ENCODE data around the gene SEMA3D.

The SEMA3D gene

GRCh38 chr7:85074016-85074415, 112.8 kb downstream of the SEMA3D start:
- no peak for DNase-seq

DNA sequence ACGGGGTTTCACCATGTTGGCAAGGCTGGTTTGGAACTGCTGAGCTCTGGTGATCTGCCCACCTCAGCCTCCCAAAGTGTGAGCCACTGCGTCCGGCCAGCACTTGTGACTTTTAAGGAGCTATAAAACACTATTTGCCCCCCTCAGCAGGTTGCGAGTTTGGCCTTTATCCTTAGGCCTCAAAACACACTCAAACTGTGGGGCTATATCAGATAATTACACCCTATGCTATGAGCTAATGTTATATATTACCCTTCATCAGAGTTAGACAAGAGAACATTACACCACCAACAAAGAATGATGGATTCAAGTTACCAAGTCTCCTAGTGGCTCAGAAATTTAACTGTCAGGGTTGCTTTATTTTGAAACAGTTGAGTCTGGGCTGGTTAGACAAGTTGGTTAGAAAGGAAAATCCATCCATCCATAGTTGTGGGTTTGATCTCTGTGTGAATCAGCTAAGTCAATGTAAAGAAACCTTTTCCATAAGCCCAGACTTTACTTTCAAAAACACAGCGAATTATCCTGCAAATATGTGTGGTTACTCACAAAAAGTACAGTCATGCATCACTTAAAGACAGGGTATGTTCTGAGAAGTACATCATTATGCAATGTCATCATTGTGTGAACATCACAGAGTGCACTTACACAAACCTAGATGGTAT, 115.8 kb downstream of the SEMA3D start:
- no peak for DNase-seq

- DNase-seq = no peak
These were observed 118.1 kb downstream of the SEMA3D start for GRCh38 chr7:85068799-85069198.

DNA sequence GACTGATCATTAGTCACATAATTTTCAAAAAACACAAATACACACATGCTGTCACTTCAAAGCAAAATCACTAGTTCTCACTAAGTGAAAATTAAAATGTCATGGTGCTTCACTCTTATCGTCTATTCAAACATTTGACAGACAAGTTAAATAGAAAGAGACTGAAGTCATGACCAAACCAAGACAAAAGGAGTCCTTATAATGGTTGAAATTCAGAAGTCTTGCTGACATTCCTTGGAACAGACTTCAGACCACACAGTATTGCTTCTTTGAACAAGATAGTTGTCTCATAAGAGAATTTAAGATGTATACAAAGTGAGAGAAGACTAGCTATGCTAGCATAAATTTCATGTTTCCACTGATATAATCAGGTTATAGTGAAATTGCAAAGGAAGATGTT, 119.5 kb downstream of the SEMA3D start:
- no peak for DNase-seq

DNA sequence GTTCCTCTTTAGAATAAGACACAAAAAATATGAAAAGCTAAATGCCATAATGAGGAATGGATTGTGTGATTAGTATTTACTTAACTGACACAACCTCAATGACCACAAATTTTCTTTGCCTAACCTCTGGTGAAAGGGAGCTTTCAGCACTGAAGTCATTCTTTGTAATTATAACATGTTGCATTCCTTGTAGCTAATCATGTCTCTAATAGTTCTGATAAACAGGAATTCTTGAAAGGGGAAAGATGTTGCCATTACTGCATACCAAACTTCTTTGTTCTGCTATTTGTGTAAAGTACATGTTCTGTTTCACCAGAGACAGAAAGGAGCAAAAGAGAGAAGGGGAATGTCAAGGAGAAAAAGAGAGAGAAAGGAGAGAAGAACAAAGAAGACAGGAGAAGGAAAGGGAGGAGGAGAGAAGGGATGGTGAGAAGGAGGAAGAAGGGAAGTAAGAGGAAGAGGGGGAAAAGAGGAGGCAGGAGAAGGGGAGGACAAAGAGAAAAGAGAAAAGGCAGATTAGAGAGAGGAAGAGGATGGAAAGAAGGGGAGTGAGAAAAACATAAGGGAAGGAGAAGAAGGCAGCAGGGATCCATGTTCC, 120.9 kb downstream of the SEMA3D start:
- no peak for DNase-seq

DNA sequence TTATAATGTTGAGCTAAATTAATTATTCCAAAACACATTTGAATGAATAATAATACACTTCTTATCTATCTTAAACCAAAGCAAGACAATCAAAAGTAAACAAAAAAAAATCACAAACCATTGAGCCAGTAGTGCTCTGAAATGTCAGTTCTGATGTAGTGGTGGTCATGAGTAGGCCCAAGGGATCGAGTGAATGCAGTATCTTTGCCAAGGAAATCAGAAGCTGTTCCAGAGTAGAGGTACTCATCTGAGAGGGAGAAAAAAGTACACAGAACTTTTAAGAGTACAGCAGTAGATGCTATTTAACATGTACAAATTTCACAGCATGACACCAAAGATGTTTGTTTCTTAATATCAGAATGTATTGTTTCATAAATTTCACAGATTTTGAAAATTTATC, 121.5 kb downstream of the SEMA3D start:
- no peak for DNase-seq

DNA sequence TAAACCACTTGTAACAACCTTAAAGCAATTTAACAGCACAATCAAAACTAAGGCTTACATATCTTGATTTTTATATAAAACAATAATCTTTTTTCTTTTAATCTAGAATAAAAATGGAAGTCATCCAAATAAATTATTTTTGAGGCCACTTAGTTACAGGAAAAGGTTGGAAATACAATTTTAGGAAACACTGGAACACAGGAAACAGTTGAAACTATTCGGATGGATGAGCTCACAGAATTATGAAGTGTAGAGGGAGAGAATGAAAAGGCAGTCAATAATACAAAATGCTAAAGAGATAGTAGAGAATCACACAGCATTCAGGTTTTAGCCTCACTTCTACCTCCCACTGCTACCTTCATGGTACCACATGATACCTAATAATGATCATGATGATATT, 124.2 kb downstream of the SEMA3D start:
- no peak for DNase-seq

- DNase-seq = no peak
These were observed 125.4 kb downstream of the SEMA3D start for GRCh38 chr7:85061456-85061855.

DNA sequence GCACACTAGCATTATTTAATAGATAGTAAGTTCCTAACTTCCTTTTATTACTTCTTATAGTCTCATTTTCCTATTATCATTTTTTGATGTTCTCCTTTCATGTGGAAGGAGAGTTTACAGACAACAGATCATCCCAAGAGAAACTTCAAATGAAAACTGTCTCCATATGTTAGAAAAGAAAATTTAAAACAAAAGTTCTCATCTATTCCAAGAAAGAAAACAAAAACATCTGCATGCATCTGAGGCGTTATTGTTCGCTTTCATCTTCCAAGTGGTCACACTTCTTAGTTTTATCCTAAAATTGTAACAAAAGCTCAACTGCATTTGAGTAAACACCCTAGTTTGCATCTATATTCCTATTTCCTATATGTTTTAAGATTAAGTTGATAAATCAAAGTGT, 126.2 kb downstream of the SEMA3D start:
- no peak for DNase-seq

DNA sequence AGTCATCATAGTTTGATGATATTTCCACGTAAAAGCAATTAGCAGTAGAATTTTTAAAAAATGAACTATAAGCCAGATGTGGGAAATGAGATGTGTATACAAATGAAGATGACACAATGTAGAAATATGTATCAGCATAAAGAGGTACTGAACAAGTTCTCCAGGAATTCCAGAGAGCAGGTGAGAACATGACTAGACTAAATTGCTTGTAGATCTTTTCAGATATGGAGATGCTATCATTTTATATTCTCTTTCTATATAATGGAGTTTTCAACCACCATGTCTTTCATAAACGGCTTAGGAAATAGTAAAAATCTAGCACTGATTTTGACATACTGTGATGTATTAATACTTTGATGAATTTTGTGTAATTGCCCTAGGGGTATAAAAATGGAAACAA, 130.9 kb downstream of the SEMA3D start:
- DNase-seq = no peak

- DNase-seq = no peak
These were observed 131.7 kb downstream of the SEMA3D start for GRCh38 chr7:85055196-85055595.

DNA sequence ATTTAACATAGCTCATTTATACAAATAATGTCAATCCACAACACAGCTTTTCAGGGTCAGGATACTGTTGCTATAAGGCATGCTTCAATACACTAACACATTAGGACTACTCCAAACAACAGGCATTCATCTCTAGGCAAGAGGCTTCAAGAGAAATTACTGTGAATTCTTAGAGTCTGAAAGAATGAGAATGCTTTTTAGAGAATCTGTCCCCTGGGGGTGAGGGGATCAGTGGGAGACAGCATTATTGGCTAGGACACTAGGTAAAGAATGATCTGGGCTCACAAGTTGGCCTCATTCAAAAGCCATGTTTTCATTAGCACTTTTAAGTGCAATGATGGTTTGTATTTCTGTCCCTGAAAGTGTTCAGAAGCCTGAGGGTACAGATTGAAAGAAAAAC, 132.6 kb downstream of the SEMA3D start:
- DNase-seq = no peak

DNA sequence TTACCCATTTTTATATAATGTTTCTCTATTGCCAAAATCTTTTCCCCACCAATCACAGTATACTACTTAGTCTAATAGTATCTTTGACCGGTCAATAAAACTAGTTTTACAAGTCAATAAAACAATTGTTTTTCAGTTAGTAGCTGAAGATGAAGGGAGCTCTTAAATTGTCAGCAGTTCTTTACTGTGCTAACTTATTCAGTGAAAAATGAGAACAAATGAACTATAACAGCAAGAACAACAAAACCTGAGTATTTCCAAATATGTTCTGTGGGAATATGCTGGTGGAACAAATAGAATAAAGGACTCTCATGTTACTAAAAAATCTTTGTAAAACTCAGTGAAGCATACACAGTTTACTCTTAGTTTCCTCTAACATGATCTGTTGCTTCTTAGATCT, 134.0 kb downstream of the SEMA3D start:
- DNase-seq = no peak

DNA sequence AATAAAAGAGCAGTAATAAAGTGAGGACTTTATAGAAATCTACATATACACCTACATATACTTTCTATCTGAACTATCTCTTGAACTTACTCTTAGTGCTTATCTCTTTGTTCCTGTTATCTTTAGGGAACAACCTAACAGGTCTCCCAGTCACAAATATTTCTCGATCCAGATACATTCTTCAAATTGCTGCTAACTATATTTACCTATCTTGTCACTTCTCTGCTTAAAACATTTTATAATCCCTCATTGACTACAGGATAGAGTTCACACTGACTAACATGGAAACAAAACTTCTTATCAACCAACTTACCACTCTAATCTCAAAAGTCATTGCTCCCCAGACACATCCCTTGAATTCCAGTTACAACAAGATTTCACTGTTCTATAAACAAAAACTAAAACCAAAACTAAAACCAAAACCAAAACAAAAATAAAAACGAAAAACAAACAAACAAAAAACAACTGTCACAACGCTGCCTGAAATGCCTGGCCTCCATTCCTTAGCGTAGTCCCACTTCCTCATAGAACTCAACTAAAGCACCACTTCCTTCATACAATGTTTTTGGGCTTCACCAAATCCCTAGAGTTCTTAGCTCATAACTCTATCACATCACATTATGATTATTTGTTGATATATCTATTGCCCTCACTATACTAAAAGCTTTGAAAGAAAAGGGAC, 134.7 kb downstream of the SEMA3D start:
- DNase-seq = no peak

GRCh38 chr7:85046534-85046933, 140.3 kb downstream of the SEMA3D start:
- no peak for DNase-seq

GRCh38 chr7:85041605-85042216, 145.1 kb downstream of the SEMA3D start:
- no peak for DNase-seq

DNA sequence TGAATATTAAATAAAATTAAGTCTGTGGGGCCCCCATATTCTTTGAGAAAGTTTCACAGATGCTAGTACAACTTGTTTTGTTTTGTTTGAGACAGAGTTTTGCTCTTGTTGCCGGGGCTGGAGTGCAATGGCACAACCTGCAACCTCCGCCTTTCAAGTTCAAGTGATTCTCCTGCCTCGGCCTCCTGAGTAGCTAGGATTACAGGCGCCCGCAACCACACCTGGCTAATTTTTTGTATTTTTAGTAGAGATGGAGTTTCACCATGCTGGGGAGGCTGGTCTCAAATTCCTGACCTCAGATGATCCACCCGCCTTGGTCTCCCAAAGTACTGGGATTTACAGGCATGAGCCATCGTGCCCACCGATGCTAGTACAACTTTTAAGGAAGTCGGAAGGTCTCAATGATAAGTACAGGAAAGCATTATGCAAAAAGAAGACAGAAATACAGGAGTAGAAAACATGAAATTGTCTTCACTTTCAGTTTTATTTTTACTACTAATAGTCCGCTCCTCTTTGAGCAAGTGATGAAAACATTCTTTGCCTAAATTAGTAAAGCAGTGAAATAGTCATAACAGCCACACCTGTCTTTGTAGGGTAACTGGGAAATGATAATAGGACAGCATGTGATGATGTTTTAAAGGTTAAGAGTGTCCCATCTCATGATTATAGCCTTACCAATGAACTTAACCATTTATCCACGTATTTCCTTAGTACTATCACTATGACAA, 147.5 kb downstream of the SEMA3D start:
- no peak for DNase-seq

GRCh38 chr7:85038466-85038865, 148.4 kb downstream of the SEMA3D start:
- no peak for DNase-seq

DNA sequence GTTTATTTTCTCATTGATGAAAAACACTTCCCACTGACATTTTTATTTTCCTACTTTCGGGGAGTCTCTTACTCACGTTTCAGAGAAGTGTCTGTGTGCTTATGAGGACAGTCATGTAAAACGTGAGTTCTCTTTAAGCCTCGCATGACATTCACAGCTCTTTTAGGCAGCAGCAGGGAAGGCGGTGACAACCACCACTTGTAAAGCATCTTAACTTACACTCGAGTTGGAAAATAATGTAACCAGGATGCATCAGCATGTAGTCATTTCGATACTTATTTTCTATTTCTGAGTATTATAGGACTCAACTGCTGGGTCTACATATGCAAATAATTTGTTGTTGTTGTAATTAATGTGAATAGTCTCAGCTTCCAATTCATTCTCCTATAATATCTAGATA, 153.6 kb downstream of the SEMA3D start:
- DNase-seq = no peak

DNA sequence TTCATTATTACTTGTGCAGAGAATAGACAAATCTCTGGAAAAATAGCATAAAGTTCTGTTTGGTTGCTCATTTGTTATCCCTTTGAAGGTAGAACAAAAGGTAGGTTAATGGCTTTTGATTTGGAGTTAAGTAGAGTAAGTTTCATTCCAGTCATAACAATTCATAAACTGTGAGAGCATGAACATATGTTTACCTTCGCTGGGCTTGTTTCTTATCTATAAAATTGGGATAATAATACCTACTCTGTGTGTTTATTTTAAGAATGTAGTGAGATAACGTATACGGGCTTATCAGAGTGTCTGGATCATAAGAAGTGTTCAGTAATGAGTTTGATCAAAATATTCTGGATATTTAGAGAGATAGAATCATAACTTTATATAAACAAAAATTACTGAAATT, 155.4 kb downstream of the SEMA3D start:
- DNase-seq = no peak

- no peak for DNase-seq
These were observed 156.0 kb downstream of the SEMA3D start for GRCh38 chr7:85030893-85031292.

GRCh38 chr7:85025312-85025756, 161.5 kb downstream of the SEMA3D start:
- no peak for DNase-seq

DNA sequence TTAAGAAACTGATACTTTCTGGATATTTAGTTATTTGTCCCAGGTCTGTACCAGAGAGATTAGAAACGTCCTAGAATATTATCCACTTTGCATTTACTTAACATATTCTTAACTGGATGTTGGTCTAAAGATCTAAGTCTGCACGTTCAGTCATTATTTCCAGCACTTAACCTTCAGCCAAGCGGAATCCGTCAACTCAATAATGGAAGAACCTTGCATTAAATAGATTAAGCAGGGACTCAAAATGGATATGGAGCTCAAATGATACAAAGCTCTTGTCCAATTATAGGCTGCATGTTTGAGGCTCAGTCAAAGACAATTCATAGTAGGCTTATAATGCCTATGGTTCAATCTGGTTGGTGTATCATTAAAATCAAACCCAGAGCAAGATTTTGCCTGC, 162.9 kb downstream of the SEMA3D start:
- no peak for DNase-seq

Measured in effector CD4-positive, alpha-beta T cell (primary cell).